Adrenal gland (tissue), 12 donors: Measurements from ENCODE around the gene BRD8. TPM values are rescaled to one million over a fixed set of nuclear protein-coding genes. Genes with fewer than 3 reads are reported as not detected.

Source experiments
- DNase-seq, 7 donors: peaks; one replicate each; pipeline ENCODE4 v3.0.0-alpha.2; 2019 to 2020
- H3K27ac ChIP-seq, 5 donors: fragments of 200-600 bp; sonication (generic) in 4 of 5; 1 replicate in 3 of 5; 2 replicates in 2 of 5; pipeline versions ENCODE4 v1.5.1 to v1.8.0; 2016 to 2020; ENCODE audit warnings: mild to moderate bottlenecking in 1 of 5
- H3K27me3 ChIP-seq: fragments of 200-600 bp; 2 replicates; pipeline ENCODE4 v1.8.0; 2021
- H3K36me3 ChIP-seq, 2 donors: fragments of 200-600 bp; replicated peaks in 1 of 2; 1 replicate in 1 of 2; 2 replicates in 1 of 2; pipeline versions ENCODE4 v1.5.1 to v1.8.0; 2018 to 2022
- H3K4me1 ChIP-seq, 2 donors: fragments of 200-600 bp; replicated peaks in 1 of 2; 1 replicate in 1 of 2; 2 replicates in 1 of 2; pipeline versions ENCODE4 v1.5.1 to v1.8.0; 2018 to 2021
- H3K4me3 ChIP-seq, 4 donors: fragments of 200-600 bp; sonication (generic) in 3 of 4; one replicate each; pipeline ENCODE4 v1.5.1; 2016 to 2018
- H3K9me3 ChIP-seq, 3 donors: fragments of 200-600 bp; sonication (generic) in 1 of 3; replicated peaks in 1 of 3; 1 replicate in 2 of 3; 2 replicates in 1 of 3; pipeline versions ENCODE4 v1.5.1 to v1.8.0; 2016 to 2021
- POLR2A ChIP-seq, 2 donors: fragments of 450-650 bp; IDR thresholded peaks; one replicate each; pipeline ENCODE4 v1.6.1; 2017; ENCODE audit warnings: antibody characterized with exemption in 2 of 2, mild to moderate bottlenecking in 2 of 2, moderate library complexity in 1 of 2
- WGBS, 4 donors: extraction: QIAGEN DNeasy Blood & Tissue Kit in 2 of 4; methylation state at CpG; one replicate each; pipeline versions ENCODE4 v1.1.5 to v1.1.7; 2013 to 2017; 5-methylcytosine and 5-hydroxymethylcytosine counted together
- intact Hi-C, 2 donors: fragments of 100-400 bp; cut with DNase I; formaldehyde crosslinking; loops; one replicate each; pipeline versions ENCODE4 v1.14.1 to v1.15.0; 2022 to 2023
- polyA plus RNA-seq, 3 donors: library from polyadenylated mRNA; stranded (reverse); fragments of 200-250 nt in 2 of 3; fragments of 350-450 nt in 1 of 3; fragmentation: Illumina TruSeq in 1 of 3; extraction: RNeasy Lipid Tissue Mini Kit (QIAGEN cat#74804) in 1 of 3; gene quantifications; one replicate each; pipeline ENCODE4 v1.2.3, GENCODE V29; 2013 to 2014
- total RNA-seq, 9 donors: library from RNA; depleted of rRNA in 4 of 9; stranded (reverse); fragments of >200 nt in 4 of 9; fragments of 120-200 nt in 1 of 9; fragmentation: NEBNext Ultra II Directional in 1 of 9; extraction: Animal tissue kit (Norgen Biotek cat#: 25700) in 1 of 9; gene quantifications; one replicate each; pipeline versions ENCODE4 v1.1.0 to v1.2.4, GENCODE V29; 2013 to 2023
- TF ChIP-seq, protein P1 (sequence below), 6 experiments: fragments of 450-650 bp in 4 of 6; fragments of 200-600 bp in 2 of 6; sonication (generic) in 1 of 6; IDR thresholded peaks; 1 replicate in 5 of 6; 2 replicates in 1 of 6; pipeline versions ENCODE4 v1.5.1 to v1.8.0; 2016 to 2021; ENCODE audit warnings: antibody characterized with exemption in 6 of 6, mild to moderate bottlenecking in 2 of 6, moderate library complexity in 1 of 6
- donor health status: healthy with polysubstance abuse.
- donor health status: Bipolar disorder and iron deficiency.
- donor health status: DM: yes; HTN: yes; CAD: no.
- donor health status: DM: no; HTN: no; CAD: no.
- donor health status: DM: no; HTN: no; CAD: no.
- donor health status: DM: yes; HTN: yes; CAD: no.

Gene BRD8
- total and polyA plus RNA-seq, 12 donors = 16.4 to 74.9 (median 46.9) TPM

DNA sequence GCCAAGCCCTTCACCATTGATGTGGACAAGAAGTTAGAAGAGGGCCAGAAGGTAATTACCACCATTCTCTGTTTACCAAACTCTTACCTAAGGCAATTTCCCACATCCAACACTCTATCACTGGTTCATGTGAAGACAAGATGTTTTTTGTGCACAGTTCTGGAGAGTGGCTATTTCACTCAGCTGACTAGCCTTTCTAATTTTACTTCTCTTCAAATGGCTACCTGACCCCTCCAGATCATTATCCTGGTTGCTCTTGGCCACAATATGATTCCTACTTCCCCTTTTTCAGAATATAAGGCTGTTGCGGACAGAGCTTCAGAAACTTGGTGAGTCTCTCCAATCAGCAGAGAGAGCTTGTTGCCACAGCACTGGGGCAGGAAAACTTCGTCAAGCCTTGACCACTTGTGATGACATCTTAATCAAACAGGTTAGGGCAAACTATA is 7.6 kb upstream of the BRD8 start:
- intact Hi-C loops = no loop called here
- no peak for DNase-seq
- Histone ChIP-seq H3K4me1 (no peaks in the 10 kb centered on the region), H3K9me3 (no peaks in the 10 kb centered on the region), H3K4me3 (no peak overlapping the region), H3K36me3 (peaks cover 0 to 57% of the 10 kb centered on the region in 2 donors), H3K27me3 (no peaks in the 10 kb centered on the region), H3K27ac (no peak overlapping the region)
- TF ChIP-seq, protein P1, sequence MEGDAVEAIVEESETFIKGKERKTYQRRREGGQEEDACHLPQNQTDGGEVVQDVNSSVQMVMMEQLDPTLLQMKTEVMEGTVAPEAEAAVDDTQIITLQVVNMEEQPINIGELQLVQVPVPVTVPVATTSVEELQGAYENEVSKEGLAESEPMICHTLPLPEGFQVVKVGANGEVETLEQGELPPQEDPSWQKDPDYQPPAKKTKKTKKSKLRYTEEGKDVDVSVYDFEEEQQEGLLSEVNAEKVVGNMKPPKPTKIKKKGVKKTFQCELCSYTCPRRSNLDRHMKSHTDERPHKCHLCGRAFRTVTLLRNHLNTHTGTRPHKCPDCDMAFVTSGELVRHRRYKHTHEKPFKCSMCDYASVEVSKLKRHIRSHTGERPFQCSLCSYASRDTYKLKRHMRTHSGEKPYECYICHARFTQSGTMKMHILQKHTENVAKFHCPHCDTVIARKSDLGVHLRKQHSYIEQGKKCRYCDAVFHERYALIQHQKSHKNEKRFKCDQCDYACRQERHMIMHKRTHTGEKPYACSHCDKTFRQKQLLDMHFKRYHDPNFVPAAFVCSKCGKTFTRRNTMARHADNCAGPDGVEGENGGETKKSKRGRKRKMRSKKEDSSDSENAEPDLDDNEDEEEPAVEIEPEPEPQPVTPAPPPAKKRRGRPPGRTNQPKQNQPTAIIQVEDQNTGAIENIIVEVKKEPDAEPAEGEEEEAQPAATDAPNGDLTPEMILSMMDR (IDR thresholded peaks at IDR 0.05) = no peak
- no peak for TF ChIP-seq POLR2A (IDR thresholded peaks at IDR 0.05)
- 83 to 88% (median 86%) methylated on average over 2 of the region's 2 CpGs for WGBS, 4 donors

GRCh38 chr5:138182808-138183207 is 4.4 kb upstream of the BRD8 start:
- Histone ChIP-seq H3K27ac (no peak overlapping the region), H3K4me1 (peaks cover 0 to 5% of the 10 kb centered on the region in 2 donors), H3K36me3 (peaks cover 0 to 29% of the 10 kb centered on the region in 2 donors), H3K4me3 (no peak overlapping the region), H3K9me3 (no peaks in the 10 kb centered on the region), H3K27me3 (no peaks in the 10 kb centered on the region)
- TF ChIP-seq, protein P1 (IDR thresholded peaks at IDR 0.05) = no peak
- no peak for TF ChIP-seq POLR2A (IDR thresholded peaks at IDR 0.05)
- intact Hi-C loops = no loop called here
- DNase-seq = no peak
- WGBS, 4 donors = 88 to 94% (median 90%) methylated on average over 6 of the region's 6 CpGs

- Histone ChIP-seq H3K27ac (no peak overlapping the region), H3K36me3 (peaks cover 0 to 19% of the 10 kb centered on the region in 2 donors), H3K4me1 (peaks cover 10 to 14% of the 10 kb centered on the region in 2 donors), H3K27me3 (no peaks in the 10 kb centered on the region), H3K9me3 (no peaks in the 10 kb centered on the region), H3K4me3 (no peak overlapping the region)
- no peak for DNase-seq
- 87 to 92% (median 90%) methylated on average over 5 of the region's 5 CpGs for WGBS, 4 donors
- TF ChIP-seq, protein P1 (IDR thresholded peaks at IDR 0.05) = no peak
- TF ChIP-seq POLR2A (IDR thresholded peaks at IDR 0.05) = no peak
- intact Hi-C loops = no loop called here
Measured at GRCh38 chr5:138180841-138181240, 2.4 kb upstream of the BRD8 start.

DNA sequence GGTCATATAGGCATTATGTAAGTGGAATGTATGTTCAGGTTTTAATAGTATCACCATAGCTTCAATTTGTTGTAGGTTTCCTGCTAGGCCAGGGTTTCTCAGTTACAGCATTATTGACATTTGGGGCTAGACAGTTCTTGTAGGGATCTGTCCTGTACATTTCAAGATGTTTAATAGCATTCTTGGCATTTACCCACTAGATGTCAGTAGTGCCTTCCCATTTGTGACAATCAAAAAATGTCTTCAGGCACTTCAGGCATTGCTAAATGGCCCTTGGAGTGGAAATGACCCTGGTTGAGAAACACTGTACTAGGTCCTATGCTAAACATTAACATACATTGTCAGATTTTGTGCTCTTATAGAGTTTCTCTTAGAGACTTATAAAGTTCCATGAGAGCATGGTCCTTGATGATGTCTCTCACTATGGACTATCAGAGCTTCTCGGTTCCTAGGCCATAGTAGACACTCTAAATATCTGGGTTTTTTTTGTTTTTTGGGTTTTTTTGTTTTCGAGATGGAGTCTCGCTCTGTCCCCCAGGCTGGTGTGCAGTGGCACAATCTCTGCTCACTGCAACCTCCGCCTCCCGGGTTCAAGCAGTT is 1.9 kb upstream of the BRD8 start:
- TF ChIP-seq, protein P1 (IDR thresholded peaks at IDR 0.05) = peak in 3 of 6 experiments; percentile 15 to 26 (median 22)
- TF ChIP-seq POLR2A (IDR thresholded peaks at IDR 0.05) = no peak
- WGBS, 4 donors = 68 to 72% (median 71%) methylated on average over 5 of the region's 5 CpGs
- intact Hi-C loops = no loop called here

More for the DNA sequence above, 1.9 kb upstream of the BRD8 start:
- Histone ChIP-seq H3K4me1 (peaks cover 10 to 14% of the 10 kb centered on the region in 2 donors), H3K9me3 (no peaks in the 10 kb centered on the region), H3K4me3 (no peak overlapping the region), H3K27ac (no peak overlapping the region), H3K36me3 (peaks cover 0 to 23% of the 10 kb centered on the region in 2 donors), H3K27me3 (no peaks in the 10 kb centered on the region)
- no peak for DNase-seq
